ENCODE measurements around the gene LAPTM5. TPM values are rescaled to one million over a fixed set of nuclear protein-coding genes. Genes with fewer than 3 reads are reported as not detected.

The LAPTM5 gene
- total RNA-seq, 2 donors from 2014 or later = 14.9 to 39.1 TPM

DNA sequence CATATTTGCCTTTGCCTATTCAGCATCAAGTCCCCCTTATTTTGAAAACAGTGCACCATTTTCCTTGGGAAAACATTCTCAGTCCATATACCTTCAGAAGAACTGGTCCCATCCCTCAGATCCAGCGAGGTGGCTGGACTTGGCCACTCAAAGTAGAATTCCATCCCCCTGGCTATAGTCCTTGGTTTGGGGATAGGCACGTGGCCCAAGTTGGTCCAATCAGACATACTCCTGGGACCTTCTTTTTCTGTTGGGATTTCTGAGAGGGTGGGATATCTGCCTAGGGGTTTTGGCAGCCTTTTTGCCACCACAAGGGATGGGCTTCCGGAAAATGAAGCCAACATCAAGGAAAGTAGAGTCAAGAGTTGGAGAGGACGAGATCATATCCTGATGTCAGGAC, 23.5 kb downstream of the LAPTM5 start:
- intact Hi-C loops (cut with DNase I) = no loop called here
- 92% methylated on average over 4 of the region's 4 CpGs for WGBS
- H3K36me3 ChIP-seq = no peaks in the 10 kb centered on the region
- no peaks in the 10 kb centered on the region for H3K9me3 ChIP-seq
- no peak for DNase-seq (ENCODE audit: low spot score)
- no peak for TF ChIP-seq POLR2AphosphoS5 (IDR thresholded peaks at IDR 0.05)
- no peak for TF ChIP-seq POLR2A (IDR thresholded peaks at IDR 0.05)
- TF ChIP-seq, protein P1, sequence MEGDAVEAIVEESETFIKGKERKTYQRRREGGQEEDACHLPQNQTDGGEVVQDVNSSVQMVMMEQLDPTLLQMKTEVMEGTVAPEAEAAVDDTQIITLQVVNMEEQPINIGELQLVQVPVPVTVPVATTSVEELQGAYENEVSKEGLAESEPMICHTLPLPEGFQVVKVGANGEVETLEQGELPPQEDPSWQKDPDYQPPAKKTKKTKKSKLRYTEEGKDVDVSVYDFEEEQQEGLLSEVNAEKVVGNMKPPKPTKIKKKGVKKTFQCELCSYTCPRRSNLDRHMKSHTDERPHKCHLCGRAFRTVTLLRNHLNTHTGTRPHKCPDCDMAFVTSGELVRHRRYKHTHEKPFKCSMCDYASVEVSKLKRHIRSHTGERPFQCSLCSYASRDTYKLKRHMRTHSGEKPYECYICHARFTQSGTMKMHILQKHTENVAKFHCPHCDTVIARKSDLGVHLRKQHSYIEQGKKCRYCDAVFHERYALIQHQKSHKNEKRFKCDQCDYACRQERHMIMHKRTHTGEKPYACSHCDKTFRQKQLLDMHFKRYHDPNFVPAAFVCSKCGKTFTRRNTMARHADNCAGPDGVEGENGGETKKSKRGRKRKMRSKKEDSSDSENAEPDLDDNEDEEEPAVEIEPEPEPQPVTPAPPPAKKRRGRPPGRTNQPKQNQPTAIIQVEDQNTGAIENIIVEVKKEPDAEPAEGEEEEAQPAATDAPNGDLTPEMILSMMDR (IDR thresholded peaks at IDR 0.05) = no peak
- no peak overlapping the region for H3K4me3 ChIP-seq
- no peaks in the 10 kb centered on the region for H3K27me3 ChIP-seq (replicated peaks; ENCODE audit: insufficient read depth)
- no peak overlapping the region for H3K27ac ChIP-seq
- no peaks in the 10 kb centered on the region for H3K4me1 ChIP-seq (replicated peaks)

DNA sequence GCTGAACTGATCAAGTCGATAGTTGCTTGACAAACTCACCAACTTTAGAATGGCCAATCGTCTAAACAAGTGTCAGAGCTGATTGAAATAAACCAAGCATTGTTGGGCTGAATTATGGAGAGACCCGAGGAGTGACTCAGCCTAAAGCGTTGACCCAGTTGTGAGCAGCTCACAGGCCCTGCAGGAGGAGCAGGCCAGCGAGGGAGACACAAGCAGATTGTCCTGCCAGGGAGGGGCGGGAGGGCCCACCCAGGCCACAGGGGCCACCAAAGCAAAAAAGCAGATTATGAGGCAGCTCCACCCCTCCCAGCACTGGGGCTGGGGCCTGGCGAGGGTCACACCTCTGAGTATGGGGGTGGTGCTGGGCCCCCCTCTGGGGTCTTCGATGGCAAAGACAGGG, 24.1 kb downstream of the LAPTM5 start:
- no peaks in the 10 kb centered on the region for H3K9me3 ChIP-seq
- WGBS = 79% methylated on average over 8 of the region's 8 CpGs
- intact Hi-C loops (cut with DNase I) = no loop called here
- TF ChIP-seq, protein P1 (IDR thresholded peaks at IDR 0.05) = no peak
- TF ChIP-seq POLR2A (IDR thresholded peaks at IDR 0.05) (no peak), POLR2AphosphoS5 (IDR thresholded peaks at IDR 0.05) (no peak)
- H3K36me3 ChIP-seq = no peaks in the 10 kb centered on the region
- no peaks in the 10 kb centered on the region for H3K4me1 ChIP-seq (replicated peaks)
- no peak overlapping the region for H3K4me3 ChIP-seq
- H3K27ac ChIP-seq = no peak overlapping the region
- H3K27me3 ChIP-seq (replicated peaks; ENCODE audit: insufficient read depth) = no peaks in the 10 kb centered on the region
- DNase-seq (ENCODE audit: low spot score) = no peak

DNA sequence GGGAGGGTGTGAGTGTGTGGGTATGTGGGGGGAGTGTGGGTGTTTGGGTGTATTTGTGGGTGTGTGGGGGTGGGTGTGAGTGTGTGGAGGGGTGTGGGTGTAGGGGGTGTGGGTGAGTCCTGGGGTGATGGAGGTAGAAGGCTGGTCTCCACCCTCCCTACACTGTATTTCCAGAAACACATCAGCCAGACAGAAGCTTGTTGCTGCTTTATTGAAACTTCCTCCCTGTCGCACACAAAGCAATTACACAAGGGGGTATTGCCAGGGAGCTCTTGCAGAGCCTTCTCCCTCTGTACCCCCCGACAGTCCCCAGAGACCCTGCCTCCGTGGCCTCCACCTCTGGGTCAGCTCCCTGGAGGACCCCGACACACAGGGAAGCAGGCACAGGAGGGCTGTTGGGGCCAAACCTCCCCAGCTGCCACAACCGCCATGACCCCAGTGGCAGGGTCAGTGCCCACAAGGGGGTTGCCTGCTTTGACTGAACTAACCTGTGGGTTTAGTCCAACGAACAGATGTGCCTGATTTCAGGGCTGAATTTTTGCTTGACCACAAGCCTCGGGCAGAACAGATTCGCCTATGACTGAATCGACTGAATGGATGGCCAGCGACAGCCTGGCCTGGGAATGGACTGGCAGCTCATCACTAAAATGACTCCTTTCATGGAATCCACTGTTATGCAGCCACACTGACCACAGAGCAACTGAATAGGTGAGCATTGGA, 25.1 kb downstream of the LAPTM5 start:
- DNase-seq (ENCODE audit: low spot score) = no peak
- no peak for TF ChIP-seq POLR2AphosphoS5 (IDR thresholded peaks at IDR 0.05)

DNA sequence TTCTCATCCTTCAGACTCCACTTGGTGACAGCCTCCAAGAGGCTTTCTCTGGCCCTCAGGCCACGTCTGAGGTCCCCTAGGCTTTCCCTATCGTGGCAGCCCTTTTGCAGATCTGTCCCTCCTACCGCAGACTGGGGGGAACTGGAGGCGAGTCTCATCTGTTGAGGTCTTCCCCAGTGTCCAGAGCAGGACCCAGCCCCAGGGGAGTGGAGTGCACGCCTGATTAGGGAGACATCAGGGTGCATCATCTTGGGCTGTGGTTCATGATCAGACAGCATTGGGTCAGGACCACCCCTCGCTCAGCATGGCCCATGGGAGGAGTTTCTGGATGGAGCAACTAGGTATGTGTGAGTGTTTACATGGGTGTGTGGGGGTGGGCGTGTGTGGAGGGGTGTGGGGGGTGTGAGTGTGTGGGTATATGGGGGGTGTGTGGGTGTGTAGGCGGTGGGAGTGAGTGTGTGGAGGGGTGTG, 25.7 kb downstream of the LAPTM5 start:
- no peaks in the 10 kb centered on the region for H3K9me3 ChIP-seq
- H3K36me3 ChIP-seq = no peaks in the 10 kb centered on the region
- DNase-seq (ENCODE audit: low spot score) = no peak
- 78% methylated on average over 8 of the region's 8 CpGs for WGBS
- no peak overlapping the region for H3K4me3 ChIP-seq
- intact Hi-C loops (cut with DNase I) = no loop called here
- H3K27ac ChIP-seq = no peak overlapping the region
- TF ChIP-seq POLR2AphosphoS5 (IDR thresholded peaks at IDR 0.05) (no peak), POLR2A (IDR thresholded peaks at IDR 0.05) (no peak)
- TF ChIP-seq, protein P1 (IDR thresholded peaks at IDR 0.05) = no peak
- no peaks in the 10 kb centered on the region for H3K27me3 ChIP-seq (replicated peaks; ENCODE audit: insufficient read depth)
- H3K4me1 ChIP-seq (replicated peaks) = no peaks in the 10 kb centered on the region

More for the DNA sequence above, 25.1 kb downstream of the LAPTM5 start:
- Histone ChIP-seq H3K27me3 (replicated peaks; ENCODE audit: insufficient read depth) (no peaks in the 10 kb centered on the region), H3K27ac (no peak overlapping the region), H3K36me3 (no peaks in the 10 kb centered on the region), H3K9me3 (no peaks in the 10 kb centered on the region), H3K4me3 (no peak overlapping the region), H3K4me1 (replicated peaks) (no peaks in the 10 kb centered on the region)
- intact Hi-C loops (cut with DNase I) = no loop called here
- 80% methylated on average over 10 of the region's 10 CpGs for WGBS

DNA sequence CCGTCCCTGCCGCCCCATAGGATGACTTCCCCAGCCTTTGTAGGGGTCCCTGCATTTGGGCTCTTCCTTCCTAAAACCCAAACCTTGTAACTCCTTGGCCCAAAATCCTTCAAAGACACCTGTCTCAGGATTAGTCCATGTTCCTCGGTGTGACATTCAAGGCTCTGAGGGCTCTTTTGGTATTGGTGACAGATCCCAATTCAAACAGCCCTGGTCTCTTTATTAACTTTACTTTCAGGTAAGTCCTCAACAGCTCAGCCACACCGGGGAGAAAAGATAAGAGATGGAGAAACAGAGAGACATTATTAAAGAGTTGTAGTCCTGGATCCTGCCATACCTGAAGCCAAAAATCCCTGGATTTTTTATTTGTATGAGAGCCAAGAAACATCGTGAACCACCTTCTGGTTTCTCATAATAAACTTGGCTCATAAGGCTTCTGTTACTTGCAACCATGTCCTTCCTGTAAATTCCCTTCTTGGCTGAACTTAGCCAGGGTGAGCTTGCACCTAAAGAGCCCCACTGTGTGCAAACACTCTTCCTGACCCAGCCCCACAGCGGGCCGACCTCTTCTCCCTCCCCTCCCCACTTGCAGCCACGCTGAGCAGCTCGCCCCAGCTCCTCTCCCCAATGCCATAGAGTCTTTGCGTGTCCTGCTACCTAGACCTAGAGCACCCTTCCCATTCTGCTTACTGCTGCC, 26.3 kb downstream of the LAPTM5 start:
- no peak for DNase-seq (ENCODE audit: low spot score)
- Histone ChIP-seq H3K4me1 (replicated peaks) (no peaks in the 10 kb centered on the region), H3K36me3 (no peaks in the 10 kb centered on the region), H3K9me3 (no peaks in the 10 kb centered on the region), H3K27me3 (replicated peaks; ENCODE audit: insufficient read depth) (no peaks in the 10 kb centered on the region), H3K27ac (no peak overlapping the region), H3K4me3 (no peak overlapping the region)
- WGBS = 74% methylated on average over 10 of the region's 10 CpGs
- intact Hi-C loops (cut with DNase I) = no loop called here
- TF ChIP-seq, protein P1 (IDR thresholded peaks at IDR 0.05) = no peak
- TF ChIP-seq POLR2AphosphoS5 (IDR thresholded peaks at IDR 0.05) = no peak
- no peak for TF ChIP-seq POLR2A (IDR thresholded peaks at IDR 0.05)

All from prostate gland (tissue), 2 donors.